ENCODE results near the gene FURIN.
A peak's percentile ranks its signal among the peaks of the same experiment; 100 is the strongest.

FURIN gene

GRCh38 chr15:90860450-90860849 is 7.9 kb upstream of the FURIN start:
- DNase-seq (ENCODE audit: low spot score) (no peak), ATAC-seq (ENCODE audit: low read depth) (no peak)
- Histone ChIP-seq H3K27me3 (ENCODE audit: insufficient read depth, poor library complexity, severe bottlenecking) (no peaks in the 10 kb centered on the region), H3K36me3 (ENCODE audit: low read depth) (no peaks in the 10 kb centered on the region), H3K9me3 (ENCODE audit: severe bottlenecking) (no peaks in the 10 kb centered on the region), H3K27ac (ENCODE audit: poor library complexity, severe bottlenecking) (no peak overlapping the region), H3K4me1 (ENCODE audit: insufficient read depth, poor library complexity, severe bottlenecking) (peaks cover 32% of the 10 kb centered on the region), H3K4me3 (ENCODE audit: severe bottlenecking) (no peak overlapping the region)
- TF ChIP-seq CTCF (IDR thresholded peaks at IDR 0.05; ENCODE audit: poor library complexity, severe bottlenecking), result no peak

GRCh38 chr15:90860942-90861675 is 7.3 kb upstream of the FURIN start:
- no peak for TF ChIP-seq CTCF (IDR thresholded peaks at IDR 0.05; ENCODE audit: poor library complexity, severe bottlenecking)
- H3K4me1 ChIP-seq (ENCODE audit: insufficient read depth, poor library complexity, severe bottlenecking), result peaks cover 32% of the 10 kb centered on the region
- no peak for DNase-seq (ENCODE audit: low spot score)

DNA sequence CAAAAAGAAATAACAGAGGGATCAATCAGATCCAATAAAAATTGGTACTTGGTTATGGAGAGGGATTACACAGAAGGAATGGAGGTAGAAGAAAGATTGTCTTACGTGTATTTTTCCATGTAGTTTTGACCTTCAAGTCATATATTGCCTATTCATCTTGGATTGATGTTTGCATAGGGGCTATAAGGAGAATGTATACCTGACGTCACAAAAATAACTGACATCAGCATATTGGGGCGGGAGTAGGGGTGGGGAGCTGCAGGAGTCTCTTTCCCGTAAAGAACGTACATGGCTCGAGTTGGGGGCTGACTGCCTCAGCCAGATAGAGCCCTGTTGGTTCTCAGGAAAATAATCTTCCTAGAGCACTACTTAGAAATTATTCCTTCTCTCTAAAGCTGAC is 5.9 kb upstream of the FURIN start:
- no peak for TF ChIP-seq CTCF (IDR thresholded peaks at IDR 0.05; ENCODE audit: poor library complexity, severe bottlenecking)
- no peaks in the 10 kb centered on the region for H3K36me3 ChIP-seq (ENCODE audit: low read depth)
- no peak overlapping the region for H3K4me3 ChIP-seq (ENCODE audit: severe bottlenecking)
- ATAC-seq (ENCODE audit: low read depth), result no peak
- H3K4me1 ChIP-seq (ENCODE audit: insufficient read depth, poor library complexity, severe bottlenecking), result peaks cover 32% of the 10 kb centered on the region
- no peak overlapping the region for H3K27ac ChIP-seq (ENCODE audit: poor library complexity, severe bottlenecking)
- DNase-seq (ENCODE audit: low spot score), result no peak
- no peaks in the 10 kb centered on the region for H3K27me3 ChIP-seq (ENCODE audit: insufficient read depth, poor library complexity, severe bottlenecking)
- H3K9me3 ChIP-seq (ENCODE audit: severe bottlenecking), result no peaks in the 10 kb centered on the region

More at GRCh38 chr15:90860942-90861675, 7.3 kb upstream of the FURIN start:
- peak; percentile 83 for ATAC-seq (ENCODE audit: low read depth)
- H3K4me3 ChIP-seq (ENCODE audit: severe bottlenecking), result no peak overlapping the region
- H3K27me3 ChIP-seq (ENCODE audit: insufficient read depth, poor library complexity, severe bottlenecking), result no peaks in the 10 kb centered on the region
- H3K27ac ChIP-seq (ENCODE audit: poor library complexity, severe bottlenecking), result peak overlapping the region; percentile 1
- no peaks in the 10 kb centered on the region for H3K36me3 ChIP-seq (ENCODE audit: low read depth)
- no peaks in the 10 kb centered on the region for H3K9me3 ChIP-seq (ENCODE audit: severe bottlenecking)

- Histone ChIP-seq H3K4me3 (ENCODE audit: severe bottlenecking) (no peak overlapping the region), H3K9me3 (ENCODE audit: severe bottlenecking) (no peaks in the 10 kb centered on the region), H3K36me3 (ENCODE audit: low read depth) (no peaks in the 10 kb centered on the region), H3K27me3 (ENCODE audit: insufficient read depth, poor library complexity, severe bottlenecking) (no peaks in the 10 kb centered on the region), H3K27ac (ENCODE audit: poor library complexity, severe bottlenecking) (peak overlapping the region; percentile 2), H3K4me1 (ENCODE audit: insufficient read depth, poor library complexity, severe bottlenecking) (peaks cover 32% of the 10 kb centered on the region)
- DNase-seq (ENCODE audit: low spot score), result no peak
- TF ChIP-seq CTCF (IDR thresholded peaks at IDR 0.05; ENCODE audit: poor library complexity, severe bottlenecking), result no peak
- peak; percentile 55 for ATAC-seq (ENCODE audit: low read depth)
Observed at GRCh38 chr15:90862964-90863778, 5.2 kb upstream of the FURIN start.

Data from RWPE2 (cell line).